GM12801 (cell line): ENCODE measurements around the gene PCK1.

Experiments used
- CTCF ChIP-seq: IDR thresholded peaks from one replicate; pipeline ENCODE4 v1.5.1; 2011; ENCODE audit warnings: control low read depth; ENCODE audit not compliant: insufficient read length; ENCODE audit errors: extremely low read depth

Gene PCK1

DNA sequence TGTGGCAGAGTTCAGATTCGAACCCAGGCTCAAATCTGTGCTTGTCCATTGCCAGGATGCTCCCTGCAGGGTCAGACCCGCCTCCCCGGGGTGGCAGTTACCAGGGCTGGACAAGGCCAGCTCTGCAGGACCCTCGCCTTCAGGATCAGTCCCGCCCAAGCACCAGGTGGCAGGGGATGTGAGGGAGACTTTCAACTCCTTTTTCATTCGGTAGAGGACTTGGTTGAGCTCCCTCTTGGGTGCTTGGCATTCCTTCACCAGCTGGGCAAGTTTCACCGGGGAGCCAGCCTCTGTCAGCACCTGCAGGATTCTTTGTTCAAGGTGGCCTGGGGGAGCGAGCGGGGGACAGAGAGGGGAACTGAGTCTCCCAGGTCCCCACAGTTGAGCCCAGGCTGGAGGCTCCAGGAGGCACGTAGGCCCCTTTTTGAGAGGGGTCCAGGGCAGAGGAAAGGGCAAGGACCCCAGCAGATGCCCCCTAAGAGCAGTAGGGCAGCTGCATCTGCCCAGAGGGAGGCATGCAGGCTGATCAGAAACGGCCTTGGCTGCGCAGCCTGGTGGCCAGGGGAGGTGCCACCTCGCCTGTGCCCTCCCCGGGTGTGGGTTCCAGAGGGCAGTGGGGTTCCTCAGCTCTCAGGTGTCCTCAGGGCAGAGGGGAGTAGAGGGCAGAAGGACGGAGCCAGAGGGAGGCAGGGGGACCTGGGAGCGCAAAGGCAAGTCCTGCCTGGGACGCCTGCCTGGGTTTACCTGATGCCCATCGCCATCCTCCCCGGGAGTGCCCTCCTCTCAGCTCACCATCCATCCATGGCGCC lies 55.4 kb downstream of the PCK1 start:
- no peak for TF ChIP-seq CTCF

- no peak for TF ChIP-seq CTCF
Observed at GRCh38 chr20:57617079-57617795, 56.3 kb downstream of the PCK1 start.
